Right ventricle myocardium superior (tissue), 1 donor: Measurements from ENCODE around the gene NADK. TPM values are rescaled to one million over a fixed set of nuclear protein-coding genes. Genes with fewer than 3 reads are reported as not detected.

Experiments
- ATAC-seq: fragments of 200-7000 bp; cut with Tn5 transposase; one replicate; pipeline ENCODE4 v1.9.1; 2020; ENCODE audit warnings: mild to moderate bottlenecking; ENCODE audit not compliant: poor library complexity
- DNase-seq: peaks from one replicate; pipeline ENCODE4 v3.0.0-alpha.2; 2020
- intact Hi-C: fragments of 100-400 bp; cut with DNase I; formaldehyde crosslinking; loops from one replicate; pipeline ENCODE4 v1.11.2; 2022
- total RNA-seq: library from RNA; stranded (reverse); fragmentation: NEBNext Ultra II Directional; extraction: Animal tissue kit (Norgen Biotek cat#: 25700); gene quantifications from one replicate; pipeline ENCODE4 v1.2.1, GENCODE V29; 2021
- donor health status: DM: no; HTN: yes; CAD: no; lungs with severe emphysema.

The NADK gene
- total RNA-seq, 1 donor from 2014 or later: 23.0 TPM

DNA sequence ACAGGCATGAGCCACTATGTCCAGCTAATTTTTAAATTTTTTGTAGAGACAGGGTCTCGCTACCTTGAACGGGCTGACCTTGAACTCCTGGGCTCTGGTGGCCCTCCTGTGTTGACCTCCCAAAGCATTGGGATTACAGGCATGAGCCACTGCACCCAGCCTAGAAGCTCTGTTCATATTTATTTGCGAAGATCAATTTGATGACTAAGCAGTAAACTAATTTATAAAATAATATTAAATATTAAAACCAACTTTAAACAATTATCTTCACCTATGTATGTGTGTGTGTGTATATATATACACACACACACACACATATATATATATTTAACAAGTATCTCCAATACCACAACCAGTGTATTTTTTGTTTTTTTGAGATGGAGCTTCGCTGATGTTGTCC lies 4.4 kb downstream of the NADK start:
- ATAC-seq (no peak), DNase-seq (no peak)
- intact Hi-C loops: no loop called here

GRCh38 chr1:1771096-1771495 lies 7.2 kb downstream of the NADK start:
- DNase-seq (no peak), ATAC-seq (no peak)
- intact Hi-C loops: no loop called here

- no peak for DNase-seq
- intact Hi-C loops: no loop called here
- ATAC-seq: no peak
Observed at GRCh38 chr1:1770102-1770501, 8.2 kb downstream of the NADK start.

DNA sequence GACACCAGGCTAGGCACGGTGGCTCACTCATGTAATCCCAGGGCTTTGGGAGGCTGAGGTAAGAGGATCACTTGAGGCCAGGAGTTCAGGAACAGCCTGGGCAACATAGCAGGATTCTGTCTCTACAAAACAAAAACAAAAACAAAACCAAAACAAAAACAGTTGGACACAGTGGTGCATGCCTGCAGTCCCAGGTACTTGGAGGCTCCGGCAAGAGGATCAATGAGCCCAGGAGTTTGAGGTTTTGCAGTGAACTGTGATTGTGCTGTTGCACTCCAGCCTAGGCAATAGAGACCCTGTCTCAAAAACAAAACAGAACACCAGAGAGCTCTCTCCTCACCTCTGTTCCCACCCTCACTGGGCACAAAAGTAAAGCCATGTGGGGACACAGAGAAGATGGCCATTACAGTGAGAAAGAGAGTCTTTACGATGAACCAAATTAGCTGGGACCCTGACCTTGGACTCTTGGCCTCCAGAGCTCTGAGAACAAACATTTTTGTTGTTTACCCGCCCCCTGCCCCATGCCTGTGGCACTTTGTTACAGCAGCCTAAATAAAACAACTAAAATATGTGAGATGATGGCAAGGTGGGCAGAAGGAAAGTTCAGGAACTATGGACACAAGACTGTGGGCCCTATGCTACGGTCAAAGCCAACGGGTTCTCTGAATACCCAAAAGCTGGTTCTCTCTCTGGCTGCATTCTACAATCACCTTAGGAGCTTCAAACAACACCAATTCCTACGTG lies 9.8 kb downstream of the NADK start:
- ATAC-seq: no peak
- DNase-seq: no peak
- intact Hi-C loops: no loop called here

GRCh38 chr1:1764876-1765470 lies 13.3 kb downstream of the NADK start:
- DNase-seq (no peak), ATAC-seq (no peak)
- intact Hi-C loops: no loop called here

- intact Hi-C loops: no loop called here
- ATAC-seq (peak; percentile 66), DNase-seq (peak; percentile 87)
Observed at GRCh38 chr1:1763657-1764621, 14.3 kb downstream of the NADK start.

GRCh38 chr1:1761504-1762376 lies 16.5 kb downstream of the NADK start:
- no peak for DNase-seq
- intact Hi-C loops: no loop called here
- no peak for ATAC-seq

DNA sequence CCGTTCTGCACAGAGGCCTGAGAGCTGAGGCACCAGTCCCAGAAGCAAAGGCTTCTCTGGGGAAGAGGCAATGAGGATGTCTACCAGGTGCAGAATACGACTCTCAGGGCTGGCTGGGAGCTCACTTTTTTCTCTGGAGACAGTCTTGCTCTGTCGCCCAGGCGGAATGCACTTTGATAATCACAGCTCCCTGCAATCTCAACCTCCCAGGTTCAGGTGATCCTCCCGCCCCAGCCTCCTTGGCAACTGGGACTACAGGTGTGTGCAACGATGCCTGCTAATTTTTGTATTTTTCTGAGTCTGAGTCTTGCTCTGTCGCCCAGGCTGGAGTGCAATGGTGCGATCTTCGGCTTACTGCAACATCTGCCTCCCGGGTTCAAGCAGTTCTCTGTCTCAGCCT lies 17.6 kb downstream of the NADK start:
- intact Hi-C loops: no loop called here
- no peak for ATAC-seq
- DNase-seq: no peak

- ATAC-seq: no peak
- DNase-seq: no peak
- intact Hi-C loops: no loop called here
Observed at GRCh38 chr1:1760345-1760650, 18.0 kb downstream of the NADK start.

DNA sequence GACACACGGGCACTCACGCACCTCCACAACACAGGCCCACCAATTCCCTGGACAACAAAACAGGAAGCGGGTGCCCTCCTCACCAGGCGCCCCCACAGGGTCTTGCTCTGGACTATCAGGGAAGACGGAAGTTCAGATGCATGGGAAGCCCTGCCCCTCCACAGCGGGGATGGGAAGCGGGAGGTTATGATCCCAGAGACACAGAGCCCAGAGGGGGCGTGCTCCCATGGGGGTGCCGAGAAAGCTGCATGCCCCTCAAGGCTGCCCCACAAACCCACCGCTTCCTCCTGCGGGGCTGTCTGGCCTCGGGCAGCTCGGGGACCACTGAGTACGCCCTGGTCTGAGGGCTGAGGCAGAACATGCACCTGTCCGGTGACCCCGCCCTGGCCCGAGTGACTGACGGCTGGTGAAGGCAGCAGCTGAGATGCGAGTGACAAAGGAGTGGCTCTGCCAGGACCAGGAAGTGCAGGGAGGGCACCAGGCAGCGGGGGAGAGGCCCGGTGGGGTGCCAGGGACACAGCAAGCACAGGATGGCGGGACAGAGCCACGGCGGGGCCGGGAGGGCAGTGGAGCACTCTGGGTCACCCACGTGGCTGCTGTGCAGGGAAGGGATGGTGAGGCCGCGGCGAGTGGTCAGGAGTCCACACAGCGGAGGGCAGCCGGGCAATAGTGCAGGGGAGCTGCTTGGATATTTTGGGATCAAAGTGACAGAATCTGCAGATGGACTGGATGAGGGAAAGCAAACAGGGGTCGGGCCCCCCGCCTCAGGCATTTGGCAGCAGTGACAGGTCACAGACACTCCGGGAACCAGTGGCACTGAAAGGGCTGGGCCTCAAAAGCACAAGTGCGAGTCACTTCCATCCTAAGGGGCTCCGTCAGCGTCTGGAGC lies 18.6 kb downstream of the NADK start:
- peak; percentile 39 for DNase-seq
- intact Hi-C loops: no loop called here
- no peak for ATAC-seq

GRCh38 chr1:1758692-1759455 lies 19.4 kb downstream of the NADK start:
- DNase-seq (peak; percentile 68), ATAC-seq (peak; percentile 57)
- intact Hi-C loops: no loop called here

GRCh38 chr1:1758059-1758621 lies 20.1 kb downstream of the NADK start:
- ATAC-seq: no peak
- DNase-seq: no peak
- intact Hi-C loops: no loop called here

DNA sequence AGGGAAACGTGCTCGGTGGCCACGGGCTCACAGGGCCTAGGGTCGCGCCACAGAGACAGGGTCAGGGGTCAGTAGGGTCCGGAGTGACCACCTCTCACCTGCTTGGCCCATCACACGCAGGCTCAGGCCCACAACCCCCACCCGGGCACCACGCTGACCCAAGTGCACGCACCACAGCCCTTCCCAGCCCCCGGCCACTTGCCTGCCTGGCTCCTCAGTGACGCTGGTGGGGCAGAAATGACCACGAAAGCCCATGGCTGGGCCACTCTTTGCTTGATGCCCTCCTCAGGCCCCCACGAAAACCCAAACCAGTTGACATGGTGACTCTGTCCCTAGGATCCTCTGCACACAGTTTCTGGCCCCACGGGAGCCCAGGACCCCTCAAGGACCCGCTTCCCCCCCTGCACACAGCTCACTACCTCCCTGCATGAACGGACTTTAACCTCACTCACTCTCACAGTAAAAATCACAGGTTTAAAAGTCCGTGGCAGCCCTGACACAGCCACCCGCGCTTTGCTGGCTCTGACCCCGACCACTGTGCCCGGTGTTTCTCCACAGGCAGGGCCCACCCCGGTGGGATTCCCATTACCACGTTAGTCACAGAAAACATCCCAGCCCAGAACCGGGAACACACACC lies 20.7 kb downstream of the NADK start:
- ATAC-seq: no peak

GRCh38 chr1:1756661-1757421 lies 21.4 kb downstream of the NADK start:
- DNase-seq: no peak
- intact Hi-C loops: no loop called here
- ATAC-seq: no peak

More for the DNA sequence above, 20.7 kb downstream of the NADK start:
- no peak for DNase-seq
- intact Hi-C loops: no loop called here

DNA sequence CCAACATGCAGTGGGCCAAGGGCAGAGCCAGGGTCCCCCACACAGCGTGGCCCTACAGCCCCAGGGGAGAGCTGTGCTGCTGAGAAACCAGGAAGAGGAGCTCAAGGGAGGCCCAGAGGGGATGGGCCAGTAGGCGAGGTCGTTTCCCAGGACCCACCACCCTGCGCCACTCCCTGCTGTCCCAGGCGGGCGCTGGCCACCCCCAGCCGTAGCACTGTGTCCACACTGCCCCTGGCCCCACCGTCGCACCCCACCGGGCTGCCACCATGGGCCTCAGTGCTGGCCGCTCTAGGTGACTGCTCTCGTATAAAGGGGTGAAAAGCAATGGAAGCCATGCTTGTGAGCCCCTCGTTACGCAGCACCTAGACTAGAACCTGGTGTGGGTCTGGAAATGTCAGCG lies 22.4 kb downstream of the NADK start:
- no peak for DNase-seq
- no peak for ATAC-seq
- intact Hi-C loops: no loop called here

DNA sequence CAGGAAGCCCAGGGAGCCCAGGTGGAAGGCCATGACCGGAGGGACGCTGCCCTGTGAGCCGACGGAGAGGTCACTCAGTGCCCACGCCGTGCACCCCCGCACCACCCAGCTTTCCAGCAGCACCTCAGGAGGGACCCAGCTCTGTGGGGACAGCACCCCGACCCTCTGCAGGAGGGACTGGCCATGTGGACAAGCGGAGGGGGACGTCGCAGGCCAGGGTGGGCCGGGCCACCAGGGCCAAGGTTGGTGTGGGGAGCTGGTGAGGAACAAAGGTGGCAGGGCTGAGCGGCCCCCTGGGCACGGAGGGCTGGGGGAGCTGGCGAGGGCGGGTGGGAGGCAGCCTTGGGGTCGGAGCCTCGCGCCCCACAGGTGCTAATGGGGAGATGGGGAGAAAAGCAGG lies 22.8 kb downstream of the NADK start:
- DNase-seq (no peak), ATAC-seq (no peak)
- intact Hi-C loops: no loop called here
